CD4-positive, CD25-positive, alpha-beta regulatory T cell (primary cell): Measurements from ENCODE around the gene PPP6C. TPM values are rescaled to one million over a fixed set of nuclear protein-coding genes. Genes with fewer than 3 reads are reported as not detected.
A peak's percentile ranks its signal among the peaks of the same experiment; 100 is the strongest.
"Not testable (repeated sequence)": the region's sequence is repeated elsewhere in the genome, so short reads cannot be mapped to it uniquely, and the experiment has no call there.

Experiments
- ATAC-seq, 2 donors: fragments of 150-1000 bp; cut with Tn5 transposase; one replicate each; pipeline ENCODE4 v1.10.0; 2021; ENCODE audit warnings: low read depth in 2 of 2, moderate number of reproducible peaks in 2 of 2, moderate library complexity in 1 of 2
- DNase-seq, 3 donors: peaks; one replicate each; pipeline versions ENCODE4 v3.0.0 to v3.0.0-alpha.2; 2012 to 2022; ENCODE audit warnings: mixed read lengths in 1 of 3
- H3K27ac ChIP-seq: one replicate; pipeline ENCODE4 v1.7.0; 2013; ENCODE audit warnings: mild to moderate bottlenecking, low read length; ENCODE audit not compliant: insufficient read depth, poor library complexity, severe bottlenecking
- H3K27me3 ChIP-seq: one replicate; pipeline ENCODE4 v1.7.0; 2013; ENCODE audit warnings: low read length; ENCODE audit not compliant: control insufficient read depth, insufficient read depth
- H3K36me3 ChIP-seq: one replicate; pipeline ENCODE4 v1.7.0; 2013; ENCODE audit warnings: mild to moderate bottlenecking, low read length, moderate library complexity; ENCODE audit not compliant: control insufficient read depth, insufficient read depth
- H3K4me1 ChIP-seq: 2 replicates; pipeline ENCODE4 v1.7.0; 2013; ENCODE audit warnings: mild to moderate bottlenecking, low read length; ENCODE audit not compliant: insufficient read depth, control insufficient read depth, poor library complexity, severe bottlenecking
- H3K4me3 ChIP-seq: one replicate; pipeline ENCODE4 v1.7.0; 2013; ENCODE audit warnings: low read depth, mild to moderate bottlenecking, low read length, moderate library complexity
- H3K9me3 ChIP-seq, 2 experiments: 1 replicate in 1 of 2; 2 replicates in 1 of 2; pipeline ENCODE4 v1.7.0; 2013; ENCODE audit warnings: low read length in 2 of 2, mild to moderate bottlenecking in 1 of 2, moderate library complexity in 1 of 2; ENCODE audit not compliant: control insufficient read depth in 2 of 2
- H3K27ac Mint-ChIP-seq, 3 donors: one replicate each; pipeline ENCODE4 v1.8.0; 2020 to 2022; ENCODE audit warnings: mild to moderate bottlenecking in 3 of 3, mixed read lengths in 3 of 3, moderate library complexity in 2 of 3
- H3K27me3 Mint-ChIP-seq: one replicate; pipeline ENCODE4 v1.8.0; 2022; ENCODE audit warnings: mild to moderate bottlenecking, mixed read lengths
- H3K36me3 Mint-ChIP-seq: one replicate; pipeline ENCODE4 v1.8.0; 2020; ENCODE audit warnings: mixed read lengths
- H3K4me1 Mint-ChIP-seq, 4 donors: one replicate each; pipeline ENCODE4 v1.8.0; 2020 to 2022; ENCODE audit warnings: mixed read lengths in 4 of 4, mild to moderate bottlenecking in 1 of 4
- H3K4me3 Mint-ChIP-seq, 4 donors: one replicate each; pipeline ENCODE4 v1.8.0; 2020 to 2022; ENCODE audit warnings: mild to moderate bottlenecking in 4 of 4, mixed read lengths in 4 of 4, moderate library complexity in 3 of 4
- H3K9me3 Mint-ChIP-seq, 7 donors: one replicate each; pipeline ENCODE4 v1.8.0; 2020 to 2022; ENCODE audit warnings: mixed read lengths in 7 of 7, mild to moderate bottlenecking in 3 of 7, moderate library complexity in 2 of 7
- polyA plus RNA-seq, 4 donors: library from polyadenylated mRNA; unstranded; fragments of 300-500 nt; fragmentation: Illumina TruSeq; gene quantifications; one replicate each; pipeline ENCODE4 v1.2.3, GENCODE V29; 2021
- total RNA-seq: library from RNA; stranded (reverse); gene quantifications from one replicate; pipeline ENCODE4 v1.2.3, GENCODE V29; 2022

Gene PPP6C
- total RNA-seq: 44.6 TPM
- 10 to 100 TPM; 60.0 to 81.6 (median 67.0) TPM for polyA plus RNA-seq

GRCh38 chr9:125189361-125190289, at the start of gene PPP6C:
Gene PPP6C, minus strand, starts transcription at chr9:125189803. Its CDS starts 85 bp downstream, at chr9:125189718.
- no peaks in the 10 kb centered on the region for H3K27me3 Mint-ChIP-seq
- Histone ChIP-seq H3K4me3 (peak within 1 kb of the TSS; percentile 97), H3K9me3 (no peaks in the 10 kb centered on the region)

GRCh38 chr9:125238915-125239446, 49.4 kb upstream of the PPP6C start:
- H3K4me1 Mint-ChIP-seq: peaks cover 31 to 70% (median 53%) of the 10 kb centered on the region in 4 donors
- H3K4me3 ChIP-seq: peak overlapping the region; percentile 87
- peak overlapping the region; percentile 18 for H3K27ac ChIP-seq

More at GRCh38 chr9:125189361-125190289, at the start of gene PPP6C:
- DNase-seq (peak; percentile 95 to 98 (median 96)), ATAC-seq (peak; percentile 95 to 98)
- Mint-ChIP-seq H3K36me3 (peaks cover 15% of the 10 kb centered on the region), H3K27ac (peak within 1 kb of the TSS; percentile 95 to 98 (median 98)), H3K4me3 (peak within 1 kb of the TSS; percentile 94 to 99 (median 98)), H3K9me3 (no peaks in the 10 kb centered on the region), H3K4me1 (peaks cover 12 to 83% (median 32%) of the 10 kb centered on the region in 4 donors)
- Histone ChIP-seq H3K36me3 (peaks cover 2% of the 10 kb centered on the region), H3K27me3 (no peaks in the 10 kb centered on the region), H3K27ac (peak within 1 kb of the TSS; percentile 93), H3K4me1 (peaks cover 67% of the 10 kb centered on the region)

GRCh38 chr9:125238127-125238914, 48.7 kb upstream of the PPP6C start:
- H3K4me3 ChIP-seq: peak overlapping the region; percentile 87
- no peaks in the 10 kb centered on the region for H3K9me3 Mint-ChIP-seq

More at GRCh38 chr9:125238915-125239446, 49.4 kb upstream of the PPP6C start:
- Mint-ChIP-seq H3K9me3 (no peaks in the 10 kb centered on the region), H3K27ac (peak overlapping the region; percentile 9 to 78 (median 61)), H3K4me3 (peak overlapping the region; percentile 93 to 99 (median 96)), H3K36me3 (peaks cover 48% of the 10 kb centered on the region), H3K27me3 (peaks cover 6% of the 10 kb centered on the region)
- H3K9me3 ChIP-seq: no peaks in the 10 kb centered on the region
- H3K27me3 ChIP-seq: no peaks in the 10 kb centered on the region
- H3K4me1 ChIP-seq: peaks cover 53% of the 10 kb centered on the region
- peaks cover 51% of the 10 kb centered on the region for H3K36me3 ChIP-seq
- ATAC-seq: no peak
- no peak for DNase-seq

GRCh38 chr9:125236520-125237159, 47.0 kb upstream of the PPP6C start:
- H3K4me3 ChIP-seq: peak overlapping the region; percentile 53
- not testable (repeated sequence) for H3K27me3 ChIP-seq, H3K9me3 ChIP-seq, DNase-seq, H3K27me3 Mint-ChIP-seq, ATAC-seq, H3K9me3 Mint-ChIP-seq
- Mint-ChIP-seq H3K4me3 (peak overlapping the region; percentile 49 to 99 (median 83)), H3K4me1 (peaks cover 31 to 68% (median 47%) of the 10 kb centered on the region in 4 donors), H3K36me3 (peaks cover 51% of the 10 kb centered on the region), H3K27ac (peak overlapping the region in 2 of 3 donors; percentile 61 to 63)
- H3K27ac ChIP-seq: peak overlapping the region; percentile 47
- peaks cover 46% of the 10 kb centered on the region for H3K4me1 ChIP-seq
- peaks cover 62% of the 10 kb centered on the region for H3K36me3 ChIP-seq

More at GRCh38 chr9:125238127-125238914, 48.7 kb upstream of the PPP6C start:
- H3K36me3 Mint-ChIP-seq: peaks cover 52% of the 10 kb centered on the region
- peaks cover 6% of the 10 kb centered on the region for H3K27me3 Mint-ChIP-seq
- H3K4me1 ChIP-seq: peaks cover 53% of the 10 kb centered on the region
- DNase-seq: peak in 1 of 3 donors; percentile 33
- ATAC-seq: no peak
- peaks cover 57% of the 10 kb centered on the region for H3K36me3 ChIP-seq
- no peaks in the 10 kb centered on the region for H3K9me3 ChIP-seq
- no peaks in the 10 kb centered on the region for H3K27me3 ChIP-seq
- H3K4me1 Mint-ChIP-seq: peaks cover 31 to 73% (median 53%) of the 10 kb centered on the region in 4 donors
- H3K4me3 Mint-ChIP-seq: peak overlapping the region; percentile 93 to 99 (median 96)
- no peak overlapping the region for H3K27ac ChIP-seq
- H3K27ac Mint-ChIP-seq: peak overlapping the region; percentile 41 to 89 (median 61)

GRCh38 chr9:125235804-125236519, 46.4 kb upstream of the PPP6C start:
- peak overlapping the region; percentile 24 to 99 (median 83) for H3K4me3 Mint-ChIP-seq
- H3K4me3 ChIP-seq: peak overlapping the region; percentile 47

GRCh38 chr9:125234099-125234498, 44.5 kb upstream of the PPP6C start:
- not testable (repeated sequence) for H3K27ac Mint-ChIP-seq, H3K4me3 Mint-ChIP-seq, H3K4me3 ChIP-seq, H3K9me3 Mint-ChIP-seq, DNase-seq, H3K9me3 ChIP-seq, H3K27me3 Mint-ChIP-seq, H3K27ac ChIP-seq, ATAC-seq, H3K27me3 ChIP-seq
- Mint-ChIP-seq H3K4me1 (peaks cover 27 to 48% (median 38%) of the 10 kb centered on the region in 4 donors), H3K36me3 (peaks cover 48% of the 10 kb centered on the region)
- Histone ChIP-seq H3K36me3 (peaks cover 64% of the 10 kb centered on the region), H3K4me1 (peaks cover 33% of the 10 kb centered on the region)

More at GRCh38 chr9:125235804-125236519, 46.4 kb upstream of the PPP6C start:
- Mint-ChIP-seq H3K36me3 (peaks cover 46% of the 10 kb centered on the region), H3K27me3 (no peaks in the 10 kb centered on the region), H3K27ac (peak overlapping the region in 1 of 3 donors; percentile 63), H3K9me3 (no peaks in the 10 kb centered on the region), H3K4me1 (peaks cover 27 to 61% (median 44%) of the 10 kb centered on the region in 4 donors)
- Histone ChIP-seq H3K36me3 (peaks cover 62% of the 10 kb centered on the region), H3K27me3 (no peaks in the 10 kb centered on the region), H3K9me3 (no peaks in the 10 kb centered on the region), H3K27ac (peak overlapping the region; percentile 47), H3K4me1 (peaks cover 45% of the 10 kb centered on the region)
- no peak for DNase-seq
- ATAC-seq: no peak
